MM.1S (cell line): ENCODE results near the gene PRSS56.

ENCODE experiments used
- DNase-seq: peaks from one replicate; pipeline ENCODE4 v3.0.0-alpha.2; 2015
- H2AFZ ChIP-seq: fragments of 300-600 bp; sonication (generic); 2 replicates; pipeline ENCODE4 v1.6.0; 2016; ENCODE audit warnings: antibody characterized with exemption, low read length
- H3F3A ChIP-seq: fragments of 300-600 bp; sonication (generic); 2 replicates; pipeline ENCODE4 v1.6.1; 2016; ENCODE audit warnings: mild to moderate bottlenecking, antibody characterized with exemption, low read length, moderate library complexity, mixed read lengths; ENCODE audit not compliant: insufficient read depth
- H3K27ac ChIP-seq: fragments of 300-600 bp; sonication (generic); 2 replicates; pipeline ENCODE4 v1.5.1; 2016; ENCODE audit warnings: mild to moderate bottlenecking, low read length
- H3K27me3 ChIP-seq: fragments of 300-600 bp; sonication (generic); replicated peaks from 2 replicates; pipeline ENCODE4 v1.6.0; 2016; ENCODE audit warnings: low read length; ENCODE audit not compliant: insufficient read depth
- H3K36me3 ChIP-seq: fragments of 300-600 bp; sonication (generic); replicated peaks from 2 replicates; pipeline ENCODE4 v1.6.1; 2016; ENCODE audit warnings: mild to moderate bottlenecking, low read length, mixed read lengths; ENCODE audit not compliant: insufficient read depth
- H3K4me1 ChIP-seq: fragments of 300-600 bp; sonication (generic); 2 replicates; pipeline ENCODE4 v1.6.1; 2016; ENCODE audit warnings: low read length, mixed read lengths
- H3K4me2 ChIP-seq: fragments of 300-600 bp; sonication (generic); 2 replicates; pipeline ENCODE4 v1.6.0; 2016; ENCODE audit warnings: low read depth, low read length
- H3K4me3 ChIP-seq: fragments of 300-600 bp; sonication (generic); 2 replicates; pipeline ENCODE4 v1.5.1; 2016; ENCODE audit warnings: low read length, mixed read lengths
- H3K79me2 ChIP-seq: fragments of 300-600 bp; sonication (generic); 2 replicates; pipeline ENCODE4 v1.6.1; 2016; ENCODE audit warnings: mixed run types, low read length, mixed read lengths
- H3K9ac ChIP-seq: fragments of 300-600 bp; sonication (generic); 2 replicates; pipeline ENCODE4 v1.6.1; 2016; ENCODE audit warnings: low read length, mixed read lengths
- H3K9me2 ChIP-seq: fragments of 300-600 bp; sonication (generic); replicated peaks from 2 replicates; pipeline ENCODE4 v1.6.1; 2016; ENCODE audit warnings: mild to moderate bottlenecking, low read length, mixed read lengths; ENCODE audit not compliant: insufficient read depth
- H3K9me3 ChIP-seq: fragments of 300-600 bp; sonication (generic); replicated peaks from 2 replicates; pipeline ENCODE4 v1.6.1; 2016; ENCODE audit warnings: mild to moderate bottlenecking, low read length, mixed read lengths; ENCODE audit not compliant: insufficient read depth
- H4K20me1 ChIP-seq: fragments of 300-600 bp; sonication (generic); 2 replicates; pipeline ENCODE4 v1.6.1; 2016; ENCODE audit warnings: mild to moderate bottlenecking, low read length, moderate library complexity, mixed read lengths; ENCODE audit not compliant: insufficient read depth
- EZH2 ChIP-seq: fragments of 300-600 bp; sonication (generic); optimal IDR thresholded peaks from 2 replicates; pipeline ENCODE3; 2017; ENCODE audit warnings: low read depth, mild to moderate bottlenecking, antibody characterized with exemption, low read length, mixed read lengths
- EZH2phosphoT487 ChIP-seq: fragments of 300-600 bp; sonication (generic); IDR thresholded peaks from 2 replicates; pipeline ENCODE4 v1.6.1; 2018; ENCODE audit warnings: antibody characterized with exemption, low read length
- TF ChIP-seq, protein P1 (sequence below): fragments of 300-600 bp; sonication (generic); IDR thresholded peaks from 2 replicates; pipeline ENCODE4 v1.5.1; 2016; ENCODE audit warnings: antibody characterized with exemption, low read length, mixed read lengths

Gene PRSS56

GRCh38 chr2:232479341-232480200 is 40.6 kb upstream of the PRSS56 start:
- Histone ChIP-seq H3F3A (no peaks in the 10 kb centered on the region), H3K27ac (no peak overlapping the region), H3K9ac (no peak overlapping the region), H4K20me1 (no peaks in the 10 kb centered on the region), H3K9me2 (no peaks in the 10 kb centered on the region), H3K27me3 (peaks cover 26% of the 10 kb centered on the region), H3K9me3 (no peaks in the 10 kb centered on the region), H3K4me3 (no peak overlapping the region), H3K79me2 (no peaks in the 10 kb centered on the region), H2AFZ (no peak overlapping the region), H3K4me2 (no peak overlapping the region), H3K36me3 (no peaks in the 10 kb centered on the region), H3K4me1 (no peaks in the 10 kb centered on the region)
- TF ChIP-seq, protein P1, sequence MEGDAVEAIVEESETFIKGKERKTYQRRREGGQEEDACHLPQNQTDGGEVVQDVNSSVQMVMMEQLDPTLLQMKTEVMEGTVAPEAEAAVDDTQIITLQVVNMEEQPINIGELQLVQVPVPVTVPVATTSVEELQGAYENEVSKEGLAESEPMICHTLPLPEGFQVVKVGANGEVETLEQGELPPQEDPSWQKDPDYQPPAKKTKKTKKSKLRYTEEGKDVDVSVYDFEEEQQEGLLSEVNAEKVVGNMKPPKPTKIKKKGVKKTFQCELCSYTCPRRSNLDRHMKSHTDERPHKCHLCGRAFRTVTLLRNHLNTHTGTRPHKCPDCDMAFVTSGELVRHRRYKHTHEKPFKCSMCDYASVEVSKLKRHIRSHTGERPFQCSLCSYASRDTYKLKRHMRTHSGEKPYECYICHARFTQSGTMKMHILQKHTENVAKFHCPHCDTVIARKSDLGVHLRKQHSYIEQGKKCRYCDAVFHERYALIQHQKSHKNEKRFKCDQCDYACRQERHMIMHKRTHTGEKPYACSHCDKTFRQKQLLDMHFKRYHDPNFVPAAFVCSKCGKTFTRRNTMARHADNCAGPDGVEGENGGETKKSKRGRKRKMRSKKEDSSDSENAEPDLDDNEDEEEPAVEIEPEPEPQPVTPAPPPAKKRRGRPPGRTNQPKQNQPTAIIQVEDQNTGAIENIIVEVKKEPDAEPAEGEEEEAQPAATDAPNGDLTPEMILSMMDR: no peak
- TF ChIP-seq EZH2phosphoT487 (no peak), EZH2 (no peak)
- no peak for DNase-seq

GRCh38 chr2:232480201-232481190 is 39.7 kb upstream of the PRSS56 start:
- Histone ChIP-seq H3K9me2 (no peaks in the 10 kb centered on the region), H3K4me3 (no peak overlapping the region), H3K4me2 (no peak overlapping the region), H3K27me3 (peaks cover 26% of the 10 kb centered on the region), H3K9ac (no peak overlapping the region), H3K36me3 (no peaks in the 10 kb centered on the region), H3K4me1 (no peaks in the 10 kb centered on the region), H4K20me1 (no peaks in the 10 kb centered on the region), H3K79me2 (no peaks in the 10 kb centered on the region), H3K9me3 (no peaks in the 10 kb centered on the region), H3K27ac (no peak overlapping the region), H3F3A (no peaks in the 10 kb centered on the region), H2AFZ (no peak overlapping the region)
- DNase-seq: no peak
- TF ChIP-seq EZH2: no peak
- TF ChIP-seq EZH2phosphoT487: no peak
- TF ChIP-seq, protein P1: no peak

DNA sequence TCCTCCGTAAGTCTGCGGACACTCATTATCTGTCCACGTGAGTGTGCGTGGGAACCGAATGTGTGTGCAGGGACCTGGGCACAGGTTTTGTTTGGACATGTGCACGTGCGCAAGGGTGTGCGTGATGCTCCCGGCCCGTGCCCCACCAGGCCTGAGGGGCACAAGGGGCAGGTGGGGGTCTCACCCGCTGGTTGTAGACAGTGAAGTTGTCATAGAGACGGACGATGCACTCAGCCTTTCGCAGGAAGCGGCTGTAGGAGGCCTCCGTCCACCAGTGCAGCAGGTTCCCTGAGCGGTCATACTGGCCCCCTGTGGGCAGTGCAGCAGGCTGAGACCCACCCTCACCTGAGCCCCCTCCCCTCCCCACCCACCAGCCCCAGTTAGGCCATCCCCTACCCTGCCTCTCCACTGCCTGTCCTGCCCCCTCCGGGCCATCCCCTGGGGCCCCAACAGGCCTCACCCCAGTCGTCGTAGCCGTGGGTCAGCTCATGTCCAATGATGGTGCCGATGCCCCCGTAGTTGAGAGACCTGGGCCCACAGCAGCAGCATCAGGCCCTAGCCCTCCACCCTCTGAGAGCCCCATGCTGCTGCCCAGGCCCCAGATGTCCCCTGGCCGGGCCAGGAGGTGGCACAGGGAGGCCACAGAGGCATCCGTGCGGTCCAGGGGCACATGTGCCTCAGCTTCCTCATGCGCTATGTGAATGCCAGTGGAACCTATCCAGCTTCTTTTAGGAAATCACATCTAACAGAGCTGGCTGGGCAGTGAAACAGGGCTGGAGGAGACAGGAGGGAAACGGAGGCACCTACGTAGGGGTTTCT is 38.7 kb upstream of the PRSS56 start:
- H3K9me3 ChIP-seq: no peaks in the 10 kb centered on the region
- peaks cover 26% of the 10 kb centered on the region for H3K27me3 ChIP-seq
- H4K20me1 ChIP-seq: no peaks in the 10 kb centered on the region
- no peak for DNase-seq
- no peak overlapping the region for H3K4me3 ChIP-seq
- no peaks in the 10 kb centered on the region for H3K9me2 ChIP-seq
- no peaks in the 10 kb centered on the region for H3K79me2 ChIP-seq
- H3K4me1 ChIP-seq: no peaks in the 10 kb centered on the region
- TF ChIP-seq EZH2phosphoT487: no peak
- TF ChIP-seq, protein P1: no peak
- no peak for TF ChIP-seq EZH2
- no peak overlapping the region for H3K4me2 ChIP-seq
- no peaks in the 10 kb centered on the region for H3K36me3 ChIP-seq
- no peak overlapping the region for H3K27ac ChIP-seq
- no peak overlapping the region for H2AFZ ChIP-seq
- H3K9ac ChIP-seq: no peak overlapping the region
- no peaks in the 10 kb centered on the region for H3F3A ChIP-seq
